GM12875 (cell line): Measurements from ENCODE around the gene SIK3.

ENCODE experiments used
- H3K4me3 ChIP-seq: one replicate; pipeline ENCODE4 v1.5.1; 2011; ENCODE audit warnings: low read depth, low read length, control low read depth
- CTCF ChIP-seq: IDR thresholded peaks from 2 replicates; pipeline ENCODE4 v1.5.1; 2011; ENCODE audit warnings: low read depth, mild to moderate bottlenecking, control low read depth, inconsistent platforms, low read length, moderate library complexity, borderline replicate concordance; ENCODE audit not compliant: insufficient read depth

Gene SIK3

GRCh38 chr11:116857316-116857715 lies 240.9 kb downstream of the SIK3 start:
- no peak overlapping the region for H3K4me3 ChIP-seq
- TF ChIP-seq CTCF: no peak

- H3K4me3 ChIP-seq: no peak overlapping the region
- TF ChIP-seq CTCF: no peak
Observed at GRCh38 chr11:116856423-116856822, 241.8 kb downstream of the SIK3 start.

GRCh38 chr11:116855413-116855812 lies 242.8 kb downstream of the SIK3 start:
- TF ChIP-seq CTCF: no peak
- no peak overlapping the region for H3K4me3 ChIP-seq

GRCh38 chr11:116853461-116854073 lies 244.7 kb downstream of the SIK3 start:
- TF ChIP-seq CTCF: no peak
- H3K4me3 ChIP-seq: peak overlapping the region; percentile 17

- H3K4me3 ChIP-seq: peak overlapping the region; percentile 15
- no peak for TF ChIP-seq CTCF
Observed at GRCh38 chr11:116852261-116853031, 245.8 kb downstream of the SIK3 start.

- no peak overlapping the region for H3K4me3 ChIP-seq
- TF ChIP-seq CTCF: no peak
Observed at GRCh38 chr11:116851626-116852025, 246.6 kb downstream of the SIK3 start.

GRCh38 chr11:116849486-116849885 lies 248.7 kb downstream of the SIK3 start:
- no peak overlapping the region for H3K4me3 ChIP-seq
- TF ChIP-seq CTCF: no peak
